HL-60 (cell line): ENCODE measurements around the gene QRFP.

Source experiments
- DNase-seq, 2 experiments: peaks; one replicate each; pipeline ENCODE4 v3.0.0-alpha.2; 2010 to 2020; ENCODE audit warnings: low read depth in 1 of 2, low spot score in 1 of 2
- H3K27ac ChIP-seq: fragments of 250-450 bp; sonication (Bioruptor Pico); replicated peaks from 2 replicates; pipeline ENCODE4 v1.5.1; 2020; ENCODE audit warnings: mild to moderate bottlenecking, moderate library complexity
- H3K27me3 ChIP-seq: fragments of 250-450 bp; sonication (Bioruptor Pico); 2 replicates; pipeline ENCODE4 v1.5.1; 2021; ENCODE audit warnings: mild to moderate bottlenecking, moderate library complexity; ENCODE audit not compliant: insufficient read depth, poor library complexity, severe bottlenecking
- H3K4me3 ChIP-seq: replicated peaks from 2 replicates; pipeline ENCODE4 v1.5.1; 2011; ENCODE audit warnings: mild to moderate bottlenecking, control low read depth, low read length; ENCODE audit not compliant: insufficient read depth
- CTCF ChIP-seq: IDR thresholded peaks from one replicate; pipeline ENCODE4 v1.5.1; 2011; ENCODE audit warnings: low read length, control low read depth, inconsistent platforms; ENCODE audit not compliant: insufficient read depth
- GABPA ChIP-seq: IDR thresholded peaks from 2 replicates; pipeline ENCODE4 v1.6.1; 2012; ENCODE audit warnings: low read depth
- POLR2AphosphoS5 ChIP-seq: IDR thresholded peaks from 2 replicates; pipeline ENCODE4 v1.6.1; 2012; ENCODE audit warnings: low read depth
- REST ChIP-seq: IDR thresholded peaks from 2 replicates; pipeline ENCODE4 v1.6.1; 2012; ENCODE audit warnings: low read depth; ENCODE audit not compliant: insufficient replicate concordance
- SPI1 ChIP-seq: IDR thresholded peaks from 2 replicates; pipeline ENCODE4 v1.6.1; 2012; ENCODE audit warnings: low read depth, mild to moderate bottlenecking, borderline replicate concordance

QRFP gene

GRCh38 chr9:130899051-130899748 is 2.6 kb upstream of the QRFP start:
- no peak overlapping the region for H3K4me3 ChIP-seq
- no peaks in the 10 kb centered on the region for H3K27me3 ChIP-seq
- TF ChIP-seq GABPA = no peak
- no peak for TF ChIP-seq SPI1
- H3K27ac ChIP-seq = no peak overlapping the region
- DNase-seq = no peak

- H3K27me3 ChIP-seq = no peaks in the 10 kb centered on the region
- no peak for DNase-seq
- TF ChIP-seq GABPA (no peak), SPI1 (no peak), POLR2AphosphoS5 (no peak), REST (no peak), CTCF (no peak)
- H3K27ac ChIP-seq = no peak overlapping the region
- no peak overlapping the region for H3K4me3 ChIP-seq
Observed at GRCh38 chr9:130898552-130898852, 1.9 kb upstream of the QRFP start.

GRCh38 chr9:130897848-130898551 is 1.4 kb upstream of the QRFP start:
- H3K27me3 ChIP-seq = no peaks in the 10 kb centered on the region

More at GRCh38 chr9:130897848-130898551, 1.4 kb upstream of the QRFP start:
- Histone ChIP-seq H3K27ac (no peak overlapping the region), H3K4me3 (no peak overlapping the region)
- no peak for DNase-seq
- no peak for TF ChIP-seq SPI1
- TF ChIP-seq POLR2AphosphoS5 = no peak
- TF ChIP-seq GABPA = no peak
- no peak for TF ChIP-seq CTCF
- no peak for TF ChIP-seq REST
